Fibroblast of lung (primary cell): ENCODE results near the gene C11orf24.
"Not testable (repeated sequence)": the region's sequence is repeated elsewhere in the genome, so short reads cannot be mapped to it uniquely, and the experiment has no call there.

Source experiments
- CTCF ChIP-seq, 2 donors: IDR thresholded peaks in 1 of 2; conservative IDR thresholded peaks in 1 of 2; 1 replicate in 1 of 2; 2 replicates in 1 of 2; pipeline ENCODE4 v1.5.1; 2011 to 2012; ENCODE audit warnings: low read length in 2 of 2, control low read depth in 1 of 2, inconsistent platforms in 1 of 2, low read depth in 1 of 2, mild to moderate bottlenecking in 1 of 2
- EZH2 ChIP-seq: IDR thresholded peaks from 2 replicates; pipeline ENCODE4 v1.5.1; 2012; ENCODE audit warnings: low read length, control low read depth, mild to moderate bottlenecking; ENCODE audit errors: missing control alignments

- not testable (repeated sequence) for TF ChIP-seq CTCF (conservative IDR thresholded peaks at IDR 0.05 in 1 of 2, IDR thresholded peaks at IDR 0.05 in 1 of 2; ENCODE audit: low read depth in 1 of 2, low read length in 2 of 2); EZH2
Measured at GRCh38 chr11:68299517-68299879, 27.7 kb upstream of the C11orf24 start.
